ENCODE measurements around the gene CSRP1. TPM values are rescaled to one million over a fixed set of nuclear protein-coding genes. Genes with fewer than 3 reads are reported as not detected.

Gene CSRP1
- total RNA-seq, 1 experiment from 2014 or later = 14.3 TPM

GRCh38 chr1:201540846-201541735, 34.2 kb upstream of the CSRP1 start:
- no peaks in the 10 kb centered on the region for H3K36me3 Mint-ChIP-seq
- POLR2A ChIA-PET = no interaction called here
- peak overlapping the region; percentile 87 for H3K4me3 Mint-ChIP-seq
- H3K9me3 Mint-ChIP-seq = no peaks in the 10 kb centered on the region
- no peak for TF ChIP-seq TEAD4 (CRISPR knock-in tag; IDR thresholded peaks at IDR 0.05)
- TF ChIP-seq AFF4 (CRISPR knock-in tag; IDR thresholded peaks at IDR 0.05; ENCODE audit: borderline replicate concordance) = no peak
- no peak for TF ChIP-seq ZSCAN18 (CRISPR knock-in tag; IDR thresholded peaks at IDR 0.05)
- TF ChIP-seq NFATC4 (CRISPR knock-in tag; IDR thresholded peaks at IDR 0.05) = no peak
- TF ChIP-seq JAZF1 (CRISPR knock-in tag; IDR thresholded peaks at IDR 0.05) = no peak
- no peak for TF ChIP-seq ZNF121 (CRISPR knock-in tag; IDR thresholded peaks at IDR 0.05)
- no peak for TF ChIP-seq FOXJ3 (CRISPR knock-in tag; IDR thresholded peaks at IDR 0.05; ENCODE audit: borderline replicate concordance)
- TF ChIP-seq ZNF317 (CRISPR knock-in tag; IDR thresholded peaks at IDR 0.05; ENCODE audit: borderline replicate concordance, low read depth) = no peak
- TF ChIP-seq, protein P1, sequence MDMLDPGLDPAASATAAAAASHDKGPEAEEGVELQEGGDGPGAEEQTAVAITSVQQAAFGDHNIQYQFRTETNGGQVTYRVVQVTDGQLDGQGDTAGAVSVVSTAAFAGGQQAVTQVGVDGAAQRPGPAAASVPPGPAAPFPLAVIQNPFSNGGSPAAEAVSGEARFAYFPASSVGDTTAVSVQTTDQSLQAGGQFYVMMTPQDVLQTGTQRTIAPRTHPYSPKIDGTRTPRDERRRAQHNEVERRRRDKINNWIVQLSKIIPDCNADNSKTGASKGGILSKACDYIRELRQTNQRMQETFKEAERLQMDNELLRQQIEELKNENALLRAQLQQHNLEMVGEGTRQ (CRISPR knock-in tag; IDR thresholded peaks at IDR 0.05) = no peak
- DNase-seq (ENCODE audit: low spot score) (no peak), ATAC-seq (no peak)
- no peak overlapping the region for H3K27ac Mint-ChIP-seq
- CTCF ChIA-PET = interaction anchor here (0.7 to 4.0 kb wide), 13 partner anchors 10 to 254 kb away, joined by 3 to 28 read pairs (median 8); no protein-coding TSS in a partner anchor
- H3K4me1 Mint-ChIP-seq = peaks cover 38% of the 10 kb centered on the region
- H3K27me3 Mint-ChIP-seq (ENCODE audit: low read depth) = peaks cover 63% of the 10 kb centered on the region

DNA sequence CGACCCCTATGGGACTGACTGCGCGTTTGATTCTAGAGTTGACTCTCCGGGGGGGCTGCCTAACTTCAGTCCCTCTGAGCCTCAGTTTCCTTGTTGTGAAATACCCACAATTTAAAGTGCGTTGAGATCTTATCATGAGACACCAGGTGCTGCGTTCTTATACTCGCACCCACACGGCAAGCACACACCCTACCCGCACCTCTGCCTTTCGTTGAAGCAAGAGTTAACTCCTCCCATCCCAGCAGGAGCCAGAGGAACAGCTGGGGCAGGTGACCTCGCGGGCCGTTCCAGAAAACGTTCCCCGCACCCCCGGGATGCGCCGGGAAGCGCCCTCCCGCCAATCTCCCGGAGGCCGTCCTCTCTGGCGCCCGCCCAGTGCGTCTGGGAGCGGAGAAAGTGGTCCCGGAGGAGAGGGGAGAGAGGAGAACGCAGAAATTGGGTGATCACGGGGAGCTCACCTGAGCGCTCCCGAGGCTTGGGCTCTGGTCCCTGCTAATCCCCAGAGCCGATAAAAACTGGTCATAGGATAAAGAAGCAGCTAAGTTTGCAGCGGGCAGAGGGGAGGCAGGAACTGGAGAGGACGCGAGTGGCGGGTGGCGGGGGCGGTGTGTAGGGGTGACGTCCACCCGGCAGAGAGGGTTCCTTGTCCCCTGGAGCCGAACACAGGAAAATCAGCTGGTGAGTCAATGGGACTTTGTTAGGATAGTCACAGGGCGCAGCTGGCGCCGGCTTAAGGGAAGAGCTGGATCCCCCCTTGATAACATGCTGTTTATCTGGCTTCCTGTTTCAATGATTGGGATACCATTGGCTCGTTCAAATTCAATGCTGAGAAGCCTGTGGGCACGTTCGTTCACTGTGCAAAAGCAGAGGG, 32.9 kb upstream of the CSRP1 start:
- ChIA-PET POLR2A (interaction anchor here (1.0 kb wide), 1 partner anchor 9 kb away, joined by 3 read pairs; no protein-coding TSS in a partner anchor), CTCF (interaction anchor here (0.5 to 4.0 kb wide), 25 partner anchors 9 to 592 kb away, joined by 3 to 28 read pairs (median 4); partner anchors contain the start of gene ELF3)
- DNase-seq (ENCODE audit: low spot score) (peak; percentile 58), ATAC-seq (peak; percentile 17)
- Mint-ChIP-seq H3K4me3 (peak overlapping the region; percentile 87), H3K9me3 (no peaks in the 10 kb centered on the region), H3K27ac (no peak overlapping the region), H3K36me3 (no peaks in the 10 kb centered on the region), H3K27me3 (ENCODE audit: low read depth) (peaks cover 65% of the 10 kb centered on the region), H3K4me1 (peaks cover 38% of the 10 kb centered on the region)
- TF ChIP-seq, protein P2, sequence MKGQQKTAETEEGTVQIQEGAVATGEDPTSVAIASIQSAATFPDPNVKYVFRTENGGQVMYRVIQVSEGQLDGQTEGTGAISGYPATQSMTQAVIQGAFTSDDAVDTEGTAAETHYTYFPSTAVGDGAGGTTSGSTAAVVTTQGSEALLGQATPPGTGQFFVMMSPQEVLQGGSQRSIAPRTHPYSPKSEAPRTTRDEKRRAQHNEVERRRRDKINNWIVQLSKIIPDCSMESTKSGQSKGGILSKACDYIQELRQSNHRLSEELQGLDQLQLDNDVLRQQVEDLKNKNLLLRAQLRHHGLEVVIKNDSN (CRISPR knock-in tag; IDR thresholded peaks at IDR 0.05) = peak; percentile 61; the same call in 1 of the 2 replicates
- TF ChIP-seq TEAD1 (CRISPR knock-in tag; IDR thresholded peaks at IDR 0.05) (peak; percentile 58), ZNF396 (CRISPR knock-in tag; IDR thresholded peaks at IDR 0.05; ENCODE audit: borderline replicate concordance) (no peak), ARID4B (CRISPR knock-in tag; IDR thresholded peaks at IDR 0.05; ENCODE audit: borderline replicate concordance) (peak; percentile 52; the same call in 1 of the 2 replicates), SOX15 (CRISPR knock-in tag; IDR thresholded peaks at IDR 0.05) (no peak), FOXK1 (CRISPR knock-in tag; IDR thresholded peaks at IDR 0.05) (peak; percentile 21; the same call in 1 of the 2 replicates), SP1 (CRISPR knock-in tag; conservative IDR thresholded peaks at IDR 0.05) (peak; percentile 20; the same call in 1 of the 2 replicates)
- TF ChIP-seq, protein P3, sequence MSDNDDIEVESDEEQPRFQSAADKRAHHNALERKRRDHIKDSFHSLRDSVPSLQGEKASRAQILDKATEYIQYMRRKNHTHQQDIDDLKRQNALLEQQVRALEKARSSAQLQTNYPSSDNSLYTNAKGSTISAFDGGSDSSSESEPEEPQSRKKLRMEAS (CRISPR knock-in tag; IDR thresholded peaks at IDR 0.05) = peak; percentile 28; the same call in 1 of the 2 replicates
